Measurements from ENCODE around the gene ASB7.

ASB7 gene

DNA sequence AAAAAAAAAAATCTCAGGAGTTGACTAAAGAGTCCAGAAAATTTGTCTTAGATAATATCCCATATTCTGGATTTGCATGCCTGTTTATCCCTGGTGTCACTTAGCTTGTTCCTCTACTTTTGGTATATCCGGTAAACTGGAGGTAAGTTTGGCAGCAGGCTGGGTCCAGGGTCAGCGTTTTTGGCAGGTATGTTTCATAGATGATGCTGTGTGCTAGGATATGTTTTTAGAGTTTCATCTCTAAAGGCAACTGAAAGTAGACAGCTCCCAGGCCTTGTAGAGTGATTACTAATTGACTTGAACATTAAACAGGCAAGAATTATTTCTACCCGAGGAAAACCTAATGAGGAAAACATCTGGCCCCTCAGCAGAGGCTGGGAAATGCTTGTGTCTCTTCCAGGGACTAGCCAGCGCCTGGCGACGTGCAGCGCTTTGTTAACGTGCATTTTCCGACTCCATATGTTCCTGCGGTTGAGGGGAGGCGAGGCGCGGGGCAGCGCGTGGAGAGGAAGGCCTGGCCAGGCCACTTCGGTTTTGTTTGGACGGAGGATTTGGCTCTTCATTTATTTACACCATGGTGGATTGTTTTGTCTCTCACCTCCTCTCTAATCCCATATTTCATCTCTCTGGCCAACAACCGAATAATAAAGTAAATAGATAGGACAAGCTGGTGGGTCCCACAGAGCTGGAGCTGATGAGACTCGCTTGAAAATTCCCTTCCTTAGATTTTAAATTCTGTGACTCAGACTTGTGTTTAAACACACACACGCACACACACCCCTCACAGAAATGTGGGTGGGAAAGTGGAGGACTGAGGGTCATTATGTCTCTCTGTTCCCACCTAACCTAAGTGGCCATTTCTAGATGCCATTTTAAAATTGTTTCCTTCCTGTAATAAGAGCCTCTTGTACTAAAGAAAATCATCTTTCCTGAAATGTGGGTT, 65.3 kb downstream of the ASB7 start:
- no peak overlapping the region for H3K4me3 ChIP-seq (replicated peaks in 1 of 2; ENCODE audit: low read depth in 2 of 2, low read length in 2 of 2)
- TF ChIP-seq, protein P1, sequence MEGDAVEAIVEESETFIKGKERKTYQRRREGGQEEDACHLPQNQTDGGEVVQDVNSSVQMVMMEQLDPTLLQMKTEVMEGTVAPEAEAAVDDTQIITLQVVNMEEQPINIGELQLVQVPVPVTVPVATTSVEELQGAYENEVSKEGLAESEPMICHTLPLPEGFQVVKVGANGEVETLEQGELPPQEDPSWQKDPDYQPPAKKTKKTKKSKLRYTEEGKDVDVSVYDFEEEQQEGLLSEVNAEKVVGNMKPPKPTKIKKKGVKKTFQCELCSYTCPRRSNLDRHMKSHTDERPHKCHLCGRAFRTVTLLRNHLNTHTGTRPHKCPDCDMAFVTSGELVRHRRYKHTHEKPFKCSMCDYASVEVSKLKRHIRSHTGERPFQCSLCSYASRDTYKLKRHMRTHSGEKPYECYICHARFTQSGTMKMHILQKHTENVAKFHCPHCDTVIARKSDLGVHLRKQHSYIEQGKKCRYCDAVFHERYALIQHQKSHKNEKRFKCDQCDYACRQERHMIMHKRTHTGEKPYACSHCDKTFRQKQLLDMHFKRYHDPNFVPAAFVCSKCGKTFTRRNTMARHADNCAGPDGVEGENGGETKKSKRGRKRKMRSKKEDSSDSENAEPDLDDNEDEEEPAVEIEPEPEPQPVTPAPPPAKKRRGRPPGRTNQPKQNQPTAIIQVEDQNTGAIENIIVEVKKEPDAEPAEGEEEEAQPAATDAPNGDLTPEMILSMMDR (IDR thresholded peaks at IDR 0.05; ENCODE audit: low read depth, low read length): no peak
- DNase-seq (ENCODE audit: low read depth in 2 of 2): peak; percentile 17 to 40

- TF ChIP-seq, protein P1 (IDR thresholded peaks at IDR 0.05; ENCODE audit: low read depth, low read length): no peak
- H3K4me3 ChIP-seq (replicated peaks in 1 of 2; ENCODE audit: low read depth in 2 of 2, low read length in 2 of 2): no peak overlapping the region
- no peak for DNase-seq (ENCODE audit: low read depth in 2 of 2)
Measured at GRCh38 chr15:100668348-100668745, 66.0 kb downstream of the ASB7 start.

DNA sequence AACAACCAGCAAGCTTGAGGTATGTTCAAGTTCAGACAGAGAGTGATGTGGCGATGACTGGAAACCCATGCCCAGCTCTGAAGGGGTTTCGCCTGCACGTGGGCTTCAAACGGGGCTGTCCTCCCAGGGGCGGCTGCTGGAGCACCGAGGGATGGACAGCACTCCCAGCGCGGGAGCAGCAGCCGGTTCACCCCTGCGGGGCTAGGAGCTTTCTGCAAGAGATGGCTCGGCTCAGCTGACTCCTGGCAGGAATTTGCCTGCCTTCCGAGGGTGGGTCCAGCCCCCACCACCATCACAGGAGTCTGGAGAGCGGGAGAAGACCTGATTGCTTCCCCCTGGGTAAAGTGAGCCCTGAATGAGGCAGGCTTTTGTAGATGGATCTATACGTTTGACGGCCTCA, 66.9 kb downstream of the ASB7 start:
- TF ChIP-seq, protein P1 (IDR thresholded peaks at IDR 0.05; ENCODE audit: low read depth, low read length): no peak
- H3K4me3 ChIP-seq (replicated peaks in 1 of 2; ENCODE audit: low read depth in 2 of 2, low read length in 2 of 2): no peak overlapping the region
- no peak for DNase-seq (ENCODE audit: low read depth in 2 of 2)

DNA sequence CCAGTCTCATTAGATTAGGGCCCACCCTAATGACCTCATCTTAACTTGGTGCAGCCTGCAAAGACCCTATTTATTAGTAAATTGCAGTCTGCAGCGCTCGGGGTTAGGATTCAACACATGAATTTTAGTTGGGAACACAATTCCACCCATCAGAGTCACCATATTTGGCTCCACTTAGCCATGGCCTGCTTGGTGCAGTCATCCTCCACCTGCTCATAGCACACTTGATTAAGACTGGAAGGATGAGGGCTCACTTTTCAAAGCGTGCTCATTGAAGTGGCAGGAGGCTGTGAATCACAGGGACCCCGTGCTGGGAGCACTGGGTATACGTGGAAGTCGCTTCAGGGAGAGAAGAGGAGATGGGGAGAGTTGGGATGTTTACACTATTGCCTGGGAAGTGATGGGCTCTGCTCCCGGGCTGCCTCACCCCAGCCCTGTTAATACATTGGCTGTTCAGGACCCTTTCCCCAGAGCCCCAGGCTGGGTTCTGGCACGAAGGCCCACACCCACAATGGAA, 68.2 kb downstream of the ASB7 start:
- DNase-seq (ENCODE audit: low read depth in 2 of 2): no peak
- TF ChIP-seq, protein P1 (IDR thresholded peaks at IDR 0.05; ENCODE audit: low read depth, low read length): no peak

GRCh38 chr15:100671124-100671680, 68.8 kb downstream of the ASB7 start:
- TF ChIP-seq, protein P1 (IDR thresholded peaks at IDR 0.05; ENCODE audit: low read depth, low read length): no peak
- no peak overlapping the region for H3K4me3 ChIP-seq (replicated peaks in 1 of 2; ENCODE audit: low read depth in 2 of 2, low read length in 2 of 2)
- DNase-seq (ENCODE audit: low read depth in 2 of 2): no peak

More for the DNA sequence above, 68.2 kb downstream of the ASB7 start:
- H3K4me3 ChIP-seq (replicated peaks in 1 of 2; ENCODE audit: low read depth in 2 of 2, low read length in 2 of 2): no peak overlapping the region

- DNase-seq (ENCODE audit: low read depth in 2 of 2): peak; percentile 55 to 62
- TF ChIP-seq, protein P1 (IDR thresholded peaks at IDR 0.05; ENCODE audit: low read depth, low read length): peak; percentile 69
- H3K4me3 ChIP-seq (replicated peaks in 1 of 2; ENCODE audit: low read depth in 2 of 2, low read length in 2 of 2): no peak overlapping the region
Measured at GRCh38 chr15:100671858-100672543, 69.6 kb downstream of the ASB7 start.

Measured in cardiac fibroblast (primary cell).